ENCODE results near the gene CDHR1.
"Not testable (repeated sequence)": the region's sequence is repeated elsewhere in the genome, so short reads cannot be mapped to it uniquely, and the experiment has no call there.

The CDHR1 gene

DNA sequence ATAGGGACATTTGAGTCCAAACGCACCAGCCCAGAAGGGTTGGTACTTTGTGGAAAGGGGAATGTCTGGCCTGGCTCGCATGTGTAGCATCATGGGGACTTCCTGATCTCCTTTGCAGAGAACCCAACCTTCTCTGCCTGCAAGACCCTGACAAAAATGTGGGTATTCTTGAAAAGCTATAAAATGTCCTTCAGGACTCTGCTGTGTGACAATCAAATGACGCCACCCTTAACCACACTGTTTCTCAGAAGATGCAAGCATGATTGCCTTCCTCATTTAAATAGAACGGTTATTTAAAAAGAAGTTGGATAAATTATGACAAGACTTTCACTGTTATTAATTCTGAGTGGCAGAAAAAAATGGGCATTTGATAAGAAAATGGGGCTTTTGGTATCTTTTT, 35.8 kb upstream of the CDHR1 start:
- H3K9me3 ChIP-seq (ENCODE audit: low read depth, low read length), result no peaks in the 10 kb centered on the region
- no peaks in the 10 kb centered on the region; the same call in 1 of the 2 replicates for H3K36me3 ChIP-seq (ENCODE audit: insufficient read depth, low read length)
- TF ChIP-seq POLR2AphosphoS5 (IDR thresholded peaks at IDR 0.05; ENCODE audit: borderline replicate concordance, low read depth, low read length), result no peak
- TF ChIP-seq FOXP2 (optimal IDR thresholded peaks at IDR 0.05; ENCODE audit: control extremely low read depth, extremely low read length, insufficient read depth), result no peak
- no peak for TF ChIP-seq EZH2 (IDR thresholded peaks at IDR 0.05)
- no peak overlapping the region for H3K27ac ChIP-seq
- H3K4me3 ChIP-seq, result no peak overlapping the region
- no peak overlapping the region for H3K9ac ChIP-seq (ENCODE audit: insufficient read length)
- DNase-seq (ENCODE audit: low read depth, low spot score), result no peak

DNA sequence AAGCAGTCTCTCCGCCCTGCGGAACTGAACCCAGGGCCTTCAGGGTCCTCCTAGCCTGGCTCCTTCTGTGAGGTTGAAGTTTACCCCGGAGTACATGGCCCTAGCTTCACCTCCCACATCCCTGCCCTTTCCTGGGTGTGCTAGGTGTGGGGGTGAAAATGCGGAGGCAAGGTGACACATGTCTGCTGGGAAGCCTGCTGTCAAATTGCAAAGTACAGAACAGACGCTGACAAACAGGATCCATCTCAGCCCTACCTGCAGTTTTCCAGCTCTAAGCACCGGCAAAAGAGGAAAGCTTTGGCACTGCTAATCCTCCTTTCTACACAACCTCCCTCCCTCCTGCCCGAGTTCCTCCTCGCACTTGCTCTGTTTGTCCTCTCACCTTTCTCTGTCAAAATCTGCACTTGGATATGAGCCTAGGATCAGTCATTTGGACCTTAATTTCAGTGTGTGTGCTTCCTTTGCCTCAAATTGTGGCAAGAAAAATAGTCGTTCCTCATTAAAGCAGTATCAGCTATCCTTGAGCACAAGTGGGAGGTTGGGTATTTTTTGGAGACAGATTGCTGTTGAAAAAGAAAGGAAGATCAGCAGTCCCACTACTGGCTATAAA, 35.2 kb upstream of the CDHR1 start:
- no peak for TF ChIP-seq FOXP2 (optimal IDR thresholded peaks at IDR 0.05; ENCODE audit: control extremely low read depth, extremely low read length, insufficient read depth)
- TF ChIP-seq EZH2 (IDR thresholded peaks at IDR 0.05), result no peak
- no peak for TF ChIP-seq POLR2AphosphoS5 (IDR thresholded peaks at IDR 0.05; ENCODE audit: borderline replicate concordance, low read depth, low read length)
- H3K4me3 ChIP-seq, result no peak overlapping the region
- H3K27ac ChIP-seq, result no peak overlapping the region

DNA sequence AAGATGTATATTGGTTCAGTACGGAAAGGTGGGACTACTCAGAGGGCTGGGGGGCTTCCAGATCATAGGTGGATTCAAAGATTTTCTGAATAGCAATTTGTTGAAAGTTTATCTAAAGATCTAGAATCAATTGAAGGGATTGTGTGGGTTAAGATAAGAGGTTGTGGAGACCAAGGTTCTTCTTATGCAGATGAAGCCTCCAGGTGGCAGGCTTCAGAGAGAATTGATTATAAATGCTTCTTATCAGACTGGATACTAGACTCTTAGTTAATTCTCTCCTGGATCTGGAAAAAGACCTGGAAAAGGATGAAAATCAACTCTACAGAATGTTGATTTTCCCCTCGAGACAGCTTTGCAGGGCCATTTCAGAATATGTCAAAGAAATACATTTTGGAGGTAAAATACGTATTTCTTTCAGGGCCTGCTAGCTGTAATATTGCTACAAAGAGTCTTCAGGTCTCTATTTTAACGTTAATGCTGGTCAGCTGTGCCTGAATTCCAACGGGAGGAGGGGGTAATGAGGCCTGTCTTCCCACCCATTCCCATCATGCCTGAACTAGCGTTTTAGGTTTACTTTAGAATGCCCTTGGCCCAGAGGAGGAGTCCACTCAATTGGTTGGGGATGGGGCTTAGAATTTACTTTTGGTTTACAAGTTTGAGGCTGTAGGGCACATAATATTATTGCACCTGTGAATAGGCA, 33.5 kb upstream of the CDHR1 start:
- no peaks in the 10 kb centered on the region for H3K9me3 ChIP-seq (ENCODE audit: low read depth, low read length)
- no peak overlapping the region for H3K4me3 ChIP-seq
- H3K9ac ChIP-seq (ENCODE audit: insufficient read length), result no peak overlapping the region
- H3K27ac ChIP-seq, result no peak overlapping the region
- no peak for DNase-seq (ENCODE audit: low read depth, low spot score)
- no peak for TF ChIP-seq FOXP2 (optimal IDR thresholded peaks at IDR 0.05; ENCODE audit: control extremely low read depth, extremely low read length, insufficient read depth)
- TF ChIP-seq EZH2 (IDR thresholded peaks at IDR 0.05), result no peak
- no peak for TF ChIP-seq POLR2AphosphoS5 (IDR thresholded peaks at IDR 0.05; ENCODE audit: borderline replicate concordance, low read depth, low read length)
- H3K36me3 ChIP-seq (ENCODE audit: insufficient read depth, low read length), result no peaks in the 10 kb centered on the region

More for the DNA sequence above, 35.2 kb upstream of the CDHR1 start:
- DNase-seq (ENCODE audit: low read depth, low spot score), result no peak
- Histone ChIP-seq H3K9me3 (ENCODE audit: low read depth, low read length) (no peaks in the 10 kb centered on the region), H3K36me3 (ENCODE audit: insufficient read depth, low read length) (no peaks in the 10 kb centered on the region), H3K9ac (ENCODE audit: insufficient read length) (no peak overlapping the region)

DNA sequence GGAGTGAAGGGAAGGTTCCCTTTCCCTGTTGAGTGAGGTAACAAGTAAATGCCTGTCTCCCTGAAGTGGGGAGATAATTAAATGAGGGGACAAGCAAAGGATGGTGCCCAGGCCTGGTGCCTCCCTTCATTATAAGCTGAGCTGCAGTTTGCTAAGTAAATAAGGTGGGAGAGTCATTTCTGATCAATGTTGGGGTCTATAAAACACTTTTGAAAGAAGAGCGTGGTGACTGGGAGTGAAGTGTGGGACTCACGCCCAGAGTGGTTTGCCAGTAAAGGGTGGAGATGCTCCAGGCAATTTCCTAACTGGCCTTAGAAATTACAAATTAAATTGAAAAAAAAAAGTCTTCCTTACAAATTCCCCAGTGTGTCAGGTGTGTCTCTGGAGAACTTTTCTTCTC, 30.3 kb upstream of the CDHR1 start:
- no peaks in the 10 kb centered on the region for H3K36me3 ChIP-seq (ENCODE audit: insufficient read depth, low read length)
- no peak overlapping the region for H3K4me3 ChIP-seq
- no peak overlapping the region for H3K27ac ChIP-seq
- no peak for DNase-seq (ENCODE audit: low read depth, low spot score)
- H3K9me3 ChIP-seq (ENCODE audit: low read depth, low read length), result no peaks in the 10 kb centered on the region
- no peak for TF ChIP-seq POLR2AphosphoS5 (IDR thresholded peaks at IDR 0.05; ENCODE audit: borderline replicate concordance, low read depth, low read length)
- TF ChIP-seq EZH2 (IDR thresholded peaks at IDR 0.05), result no peak
- no peak for TF ChIP-seq FOXP2 (optimal IDR thresholded peaks at IDR 0.05; ENCODE audit: control extremely low read depth, extremely low read length, insufficient read depth)
- H3K9ac ChIP-seq (ENCODE audit: insufficient read length), result no peak overlapping the region

DNA sequence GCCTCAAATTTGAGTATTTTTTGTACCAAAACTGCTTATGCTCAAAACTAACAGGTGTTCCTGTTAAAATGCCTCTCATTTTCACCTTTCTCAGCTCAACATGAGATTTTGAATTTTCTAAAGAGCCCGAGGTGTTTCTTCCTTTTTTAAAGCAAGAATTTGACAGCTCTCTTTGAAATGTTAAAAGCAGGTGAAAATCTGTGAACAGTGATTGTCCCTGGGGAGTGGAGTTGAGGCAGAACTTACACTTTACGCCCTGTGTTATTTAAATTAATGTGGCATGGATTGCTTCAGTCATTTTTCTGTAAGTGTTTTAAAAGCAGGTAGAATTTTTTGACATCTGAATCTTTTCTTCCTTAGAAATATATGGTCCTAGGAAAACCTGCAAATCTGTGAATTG, 29.9 kb upstream of the CDHR1 start:
- TF ChIP-seq POLR2AphosphoS5 (IDR thresholded peaks at IDR 0.05; ENCODE audit: borderline replicate concordance, low read depth, low read length), result no peak
- TF ChIP-seq FOXP2 (optimal IDR thresholded peaks at IDR 0.05; ENCODE audit: control extremely low read depth, extremely low read length, insufficient read depth), result no peak
- no peak for TF ChIP-seq EZH2 (IDR thresholded peaks at IDR 0.05)
- DNase-seq (ENCODE audit: low read depth, low spot score), result no peak
- H3K36me3 ChIP-seq (ENCODE audit: insufficient read depth, low read length), result no peaks in the 10 kb centered on the region
- no peak overlapping the region for H3K4me3 ChIP-seq
- no peaks in the 10 kb centered on the region for H3K9me3 ChIP-seq (ENCODE audit: low read depth, low read length)
- H3K9ac ChIP-seq (ENCODE audit: insufficient read length), result no peak overlapping the region
- no peak overlapping the region for H3K27ac ChIP-seq

DNA sequence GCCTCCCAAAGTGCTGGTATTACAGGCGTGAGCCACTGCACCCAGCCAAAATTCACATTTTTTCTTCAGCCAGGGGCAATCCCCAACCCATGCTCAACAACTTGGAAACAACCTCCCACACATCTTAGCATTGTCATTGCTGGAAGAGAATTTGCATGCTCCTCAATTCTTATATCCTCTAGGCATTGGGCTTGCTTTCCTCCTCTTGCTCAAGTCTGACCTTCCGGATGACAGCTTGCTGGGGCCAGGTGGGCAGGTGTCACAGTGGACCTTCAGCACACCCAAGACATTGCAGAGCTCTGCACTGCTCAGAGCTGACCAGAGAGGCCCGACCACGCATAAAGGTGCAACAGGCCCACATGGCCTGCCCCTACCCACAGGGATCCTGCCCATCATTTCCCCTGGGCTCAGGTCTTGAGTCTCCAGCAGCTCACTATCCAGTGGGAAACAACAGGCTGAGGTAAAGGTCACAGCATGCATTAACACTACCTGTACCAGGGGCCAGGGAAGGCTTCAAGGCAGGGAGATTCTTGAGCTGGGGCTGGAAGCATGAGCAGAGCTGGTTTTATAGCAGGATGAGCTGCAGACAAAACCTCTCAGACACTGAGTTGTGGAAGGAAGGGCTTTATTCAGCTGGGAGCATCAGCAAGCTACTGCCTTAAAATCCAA, 27.6 kb upstream of the CDHR1 start:
- no peak overlapping the region for H3K27ac ChIP-seq
- no peak for DNase-seq (ENCODE audit: low read depth, low spot score)
- H3K9me3 ChIP-seq (ENCODE audit: low read depth, low read length), result no peaks in the 10 kb centered on the region
- no peaks in the 10 kb centered on the region for H3K36me3 ChIP-seq (ENCODE audit: insufficient read depth, low read length)
- H3K9ac ChIP-seq (ENCODE audit: insufficient read length), result no peak overlapping the region
- no peak overlapping the region for H3K4me3 ChIP-seq
- TF ChIP-seq FOXP2 (optimal IDR thresholded peaks at IDR 0.05; ENCODE audit: control extremely low read depth, extremely low read length, insufficient read depth), result no peak
- no peak for TF ChIP-seq POLR2AphosphoS5 (IDR thresholded peaks at IDR 0.05; ENCODE audit: borderline replicate concordance, low read depth, low read length)
- TF ChIP-seq EZH2 (IDR thresholded peaks at IDR 0.05), result no peak

DNA sequence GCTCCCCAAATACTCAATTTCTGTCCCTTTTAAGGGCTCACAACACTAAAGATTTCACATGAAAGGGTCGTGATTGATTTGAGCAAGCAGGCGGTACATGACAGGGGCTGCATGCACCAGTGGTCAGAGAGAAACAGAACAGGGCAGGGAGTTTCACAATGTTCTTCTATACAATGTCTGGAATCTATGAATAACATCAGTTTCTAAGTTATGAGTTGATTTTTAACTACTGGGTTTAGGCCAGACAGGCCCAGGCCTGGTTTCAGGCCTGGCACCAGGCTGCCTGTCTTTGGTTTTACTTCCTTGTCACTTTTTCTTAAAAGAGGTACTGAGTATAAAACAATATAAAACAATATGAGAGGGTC, 27.1 kb upstream of the CDHR1 start:
- H3K4me3 ChIP-seq; H3K9me3 ChIP-seq (ENCODE audit: low read depth, low read length); H3K27ac ChIP-seq; H3K36me3 ChIP-seq (ENCODE audit: insufficient read depth, low read length); DNase-seq (ENCODE audit: low read depth, low spot score); H3K9ac ChIP-seq (ENCODE audit: insufficient read length): not testable (repeated sequence)

DNA sequence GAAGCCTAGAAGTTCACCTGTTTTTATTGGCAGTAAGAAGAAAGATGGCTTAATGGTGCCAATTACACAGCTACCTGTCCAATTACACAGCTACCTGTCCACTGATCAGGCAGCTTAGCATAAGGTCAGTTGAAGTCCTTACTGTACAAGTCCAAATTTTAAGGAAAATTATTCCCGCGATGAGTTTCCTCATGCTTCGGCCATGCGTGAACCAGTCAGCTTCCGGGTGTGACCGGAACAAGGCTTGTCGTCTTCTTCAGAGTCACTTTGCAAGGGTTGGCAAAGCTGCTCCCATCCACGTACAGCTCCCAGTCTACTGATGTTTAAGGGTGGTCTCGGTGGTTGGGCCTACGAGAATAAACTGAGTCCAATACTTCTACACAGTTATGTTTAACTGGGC, 26.0 kb upstream of the CDHR1 start:
- H3K4me3 ChIP-seq; H3K9me3 ChIP-seq (ENCODE audit: low read depth, low read length); H3K9ac ChIP-seq (ENCODE audit: insufficient read length); H3K36me3 ChIP-seq (ENCODE audit: insufficient read depth, low read length); H3K27ac ChIP-seq; DNase-seq (ENCODE audit: low read depth, low spot score): not testable (repeated sequence)

DNA sequence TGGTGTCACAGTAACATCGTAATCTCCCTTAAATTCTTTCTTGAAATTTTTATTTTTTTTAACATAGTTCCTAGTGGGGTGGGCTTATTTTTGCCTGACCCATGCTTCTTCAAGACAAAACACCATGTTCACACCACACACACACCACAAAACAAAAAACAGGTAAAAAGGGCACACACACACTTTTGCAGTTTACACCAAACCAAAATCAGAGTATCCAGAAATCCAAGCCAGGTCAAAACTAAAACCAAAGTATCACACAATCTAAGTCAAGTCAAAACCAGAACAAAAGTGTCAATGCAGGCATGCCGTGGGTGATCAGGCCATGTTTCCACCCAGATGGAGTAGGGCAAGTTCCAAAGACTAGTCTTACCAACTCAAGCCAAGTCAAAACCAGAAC, 23.1 kb upstream of the CDHR1 start:
- not testable (repeated sequence) for H3K27ac ChIP-seq; H3K9me3 ChIP-seq (ENCODE audit: low read depth, low read length); H3K36me3 ChIP-seq (ENCODE audit: insufficient read depth, low read length); H3K4me3 ChIP-seq; DNase-seq (ENCODE audit: low read depth, low spot score); H3K9ac ChIP-seq (ENCODE audit: insufficient read length)

DNA sequence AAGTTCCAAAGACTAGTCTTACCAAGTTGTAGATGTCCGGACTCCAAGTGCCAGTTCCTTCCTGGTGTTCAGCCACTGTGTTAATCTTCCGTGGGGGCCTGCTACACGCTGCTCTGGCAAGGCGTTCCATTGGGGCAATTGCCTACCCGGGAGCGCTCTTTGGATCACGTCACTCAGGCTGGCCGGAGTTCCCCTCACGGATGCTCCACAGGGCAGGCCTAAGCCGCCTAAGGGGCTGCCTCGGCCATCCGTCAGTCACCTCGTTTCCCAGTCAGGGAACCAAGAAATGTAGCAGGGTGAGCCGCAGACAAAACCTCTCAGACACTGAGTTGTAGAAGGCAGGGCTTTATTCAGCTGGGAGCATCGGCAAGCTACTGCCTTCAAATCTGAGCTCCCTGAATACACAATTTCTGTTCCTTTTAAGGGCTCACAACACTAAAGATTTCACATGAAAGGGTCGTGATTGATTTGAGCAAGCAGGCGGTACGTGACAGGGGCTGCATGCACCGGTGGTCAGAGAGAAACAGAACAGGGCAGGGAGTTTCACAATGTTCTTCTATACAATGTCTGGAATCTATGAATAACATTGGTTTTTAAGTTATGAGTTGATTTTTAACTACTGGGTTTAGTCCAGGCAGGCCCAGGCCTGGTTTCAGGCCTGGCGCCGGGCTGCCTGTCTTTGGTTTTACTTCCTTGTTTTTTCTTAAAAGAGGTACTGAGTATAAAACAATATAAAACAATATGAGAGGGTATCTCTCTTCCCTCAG, 22.5 kb upstream of the CDHR1 start:
- H3K9ac ChIP-seq (ENCODE audit: insufficient read length); H3K36me3 ChIP-seq (ENCODE audit: insufficient read depth, low read length); H3K27ac ChIP-seq; H3K4me3 ChIP-seq; H3K9me3 ChIP-seq (ENCODE audit: low read depth, low read length); DNase-seq (ENCODE audit: low read depth, low spot score): not testable (repeated sequence)

All from SK-N-MC (cell line).